GM12892 (cell line): ENCODE measurements around the gene DSN1.

Source experiments
- POLR2A ChIP-seq: IDR thresholded peaks from 2 replicates; pipeline ENCODE4 v1.6.1; 2011; ENCODE audit warnings: low read depth, low read length, control low read depth
- POLR2AphosphoS5 ChIP-seq: IDR thresholded peaks from 2 replicates; pipeline ENCODE4 v1.6.1; 2011; ENCODE audit warnings: low read depth, low read length, control low read depth
- TAF1 ChIP-seq: IDR thresholded peaks from 2 replicates; pipeline ENCODE4 v1.6.1; 2011; ENCODE audit warnings: low read depth, mild to moderate bottlenecking, control low read depth, low read length, borderline replicate concordance

- TF ChIP-seq POLR2AphosphoS5 (no peak), POLR2A (no peak), TAF1 (no peak)
Observed at GRCh38 chr20:36777167-36777566, 3.6 kb upstream of the DSN1 start.
